KOPT-K1 (cell line): Measurements from ENCODE around the gene C9orf85.

Experiments used
- H3K27ac ChIP-seq: fragments of 200-600 bp; sonication (generic); 2 replicates; pipeline ENCODE4 v1.5.1; 2016; ENCODE audit warnings: antibody characterized with exemption, mild to moderate bottlenecking, low read depth, low read length; ENCODE audit not compliant: poor library complexity, severe bottlenecking
- H3K36me3 ChIP-seq: fragments of 200-600 bp; sonication (generic); 2 replicates; pipeline ENCODE4 v1.5.1; 2017; ENCODE audit warnings: antibody characterized with exemption, mild to moderate bottlenecking, low read length, moderate library complexity; ENCODE audit not compliant: insufficient read depth
- H3K9me3 ChIP-seq: fragments of 200-600 bp; sonication (generic); 2 replicates; pipeline ENCODE4 v1.5.1; 2017; ENCODE audit warnings: antibody characterized with exemption, low read length, mild to moderate bottlenecking; ENCODE audit not compliant: insufficient read depth, poor library complexity, severe bottlenecking

The C9orf85 gene

GRCh38 chr9:71911061-71911907, at the start of gene C9orf85, which contains the start of gene ABHD17B:
Gene C9orf85 (plus strand): TSS chr9:71911639. CDS start chr9:71911735, 96 bp downstream.
Gene ABHD17B (minus strand): TSS chr9:71911193. CDS start chr9:71875080, 36,113 bp downstream.
- H3K36me3 ChIP-seq = peaks cover 5% of the 10 kb centered on the region
- H3K9me3 ChIP-seq = no peaks in the 10 kb centered on the region
- peak within 1 kb of the TSS; percentile 87 for H3K27ac ChIP-seq

GRCh38 chr9:71863631-71864030, 47.8 kb upstream of the C9orf85 start:
- Histone ChIP-seq H3K27ac (no peak overlapping the region), H3K36me3 (peaks cover 81% of the 10 kb centered on the region)

GRCh38 chr9:71875345-71875744, 36.1 kb upstream of the C9orf85 start:
- peaks cover 50% of the 10 kb centered on the region for H3K36me3 ChIP-seq
- peaks cover 27% of the 10 kb centered on the region for H3K9me3 ChIP-seq

More at GRCh38 chr9:71863631-71864030, 47.8 kb upstream of the C9orf85 start:
- peaks cover 29% of the 10 kb centered on the region for H3K9me3 ChIP-seq

GRCh38 chr9:71876106-71876505, 35.3 kb upstream of the C9orf85 start:
- Histone ChIP-seq H3K27ac (no peak overlapping the region), H3K36me3 (peaks cover 43% of the 10 kb centered on the region), H3K9me3 (peaks cover 35% of the 10 kb centered on the region)

More at GRCh38 chr9:71875345-71875744, 36.1 kb upstream of the C9orf85 start:
- H3K27ac ChIP-seq = no peak overlapping the region

DNA sequence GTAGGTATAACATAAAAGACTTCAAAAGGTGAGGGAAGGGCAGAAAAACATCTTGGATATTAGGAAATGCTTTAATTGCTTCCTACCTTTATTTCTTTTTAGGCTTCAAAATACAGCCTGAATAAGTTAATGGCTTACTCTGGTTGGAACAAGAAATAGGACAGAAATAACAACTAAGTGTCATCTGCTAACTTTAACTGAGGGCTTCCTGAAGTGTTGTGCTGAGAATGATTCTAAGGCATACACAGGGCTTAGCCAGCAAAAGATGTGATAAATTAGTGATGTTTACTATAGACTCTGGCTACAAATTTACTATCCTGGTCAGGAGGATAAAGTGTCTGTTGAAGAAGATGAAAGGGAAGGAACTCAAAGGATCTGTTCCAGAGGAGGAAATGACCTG, 34.6 kb upstream of the C9orf85 start:
- H3K27ac ChIP-seq = no peak overlapping the region

DNA sequence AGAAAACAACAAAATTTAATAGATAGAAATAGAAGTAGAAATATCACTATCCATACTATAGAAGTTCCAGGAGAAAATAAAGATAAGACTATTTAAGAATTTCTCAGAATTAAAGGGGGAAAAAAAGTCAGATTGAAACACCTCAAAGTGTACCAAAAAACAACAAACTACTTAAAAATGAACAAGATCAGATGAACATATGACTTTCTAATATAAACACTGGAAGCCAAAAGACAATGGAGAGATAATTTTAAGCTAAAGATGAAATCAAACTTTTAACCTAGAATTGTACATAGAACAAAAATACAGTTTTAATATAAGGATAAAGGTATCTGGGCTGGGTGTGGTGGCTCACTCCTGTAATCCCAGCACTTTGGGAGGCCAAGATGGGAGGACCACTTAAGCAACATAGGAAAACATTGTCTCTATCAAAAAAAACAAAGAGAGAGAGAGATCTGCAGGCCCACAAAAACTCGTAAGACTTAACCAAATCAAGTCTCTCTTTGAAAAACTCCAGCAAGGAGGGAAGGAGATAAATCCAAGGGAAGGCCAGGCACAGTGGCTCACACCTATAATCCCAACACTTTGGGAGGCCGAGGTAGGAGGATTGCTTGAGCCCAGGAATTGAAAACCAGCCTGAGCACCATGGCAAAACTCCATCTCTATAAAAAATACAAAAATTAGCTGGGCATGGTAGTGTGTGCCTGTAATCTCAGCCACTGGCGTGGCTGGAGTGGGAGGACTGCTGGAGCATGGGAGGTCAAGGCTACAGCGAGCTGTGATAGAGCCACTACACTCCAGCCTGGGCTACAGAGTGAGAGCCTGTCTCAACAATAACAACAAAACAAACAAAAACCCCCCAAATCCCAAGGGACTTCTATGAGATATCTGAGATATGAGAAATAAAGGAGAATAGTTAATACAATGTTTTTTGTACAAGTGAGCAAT, 32.8 kb upstream of the C9orf85 start:
- H3K36me3 ChIP-seq = peaks cover 50% of the 10 kb centered on the region
- no peak overlapping the region for H3K27ac ChIP-seq
- peaks cover 60% of the 10 kb centered on the region for H3K9me3 ChIP-seq

More for the DNA sequence above, 34.6 kb upstream of the C9orf85 start:
- Histone ChIP-seq H3K36me3 (peaks cover 41% of the 10 kb centered on the region), H3K9me3 (peaks cover 42% of the 10 kb centered on the region)

GRCh38 chr9:71879644-71880174, 31.7 kb upstream of the C9orf85 start:
- Histone ChIP-seq H3K27ac (no peak overlapping the region), H3K36me3 (peaks cover 49% of the 10 kb centered on the region), H3K9me3 (peaks cover 71% of the 10 kb centered on the region)

DNA sequence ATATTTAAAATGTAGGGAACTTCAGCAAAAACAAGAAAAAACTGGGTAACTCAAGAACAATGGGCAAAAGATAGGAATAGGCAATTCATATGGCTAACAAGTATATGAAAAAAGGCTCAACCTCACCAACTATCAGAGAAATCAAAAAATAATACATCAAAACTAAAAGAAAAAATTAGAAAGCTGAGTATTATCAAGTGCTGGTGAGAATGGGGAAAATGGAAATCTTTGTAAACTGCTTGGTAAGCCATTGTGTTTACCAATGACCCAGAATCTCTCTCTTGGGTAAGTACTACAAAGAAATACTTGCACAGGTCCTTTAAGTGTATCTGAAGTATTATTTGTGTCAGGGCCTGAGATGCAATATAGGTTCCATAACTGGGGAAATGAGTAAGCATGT, 27.4 kb upstream of the C9orf85 start:
- H3K27ac ChIP-seq = no peak overlapping the region
- H3K9me3 ChIP-seq = peaks cover 59% of the 10 kb centered on the region
- peaks cover 43% of the 10 kb centered on the region; the same call in 1 of the 2 replicates for H3K36me3 ChIP-seq

DNA sequence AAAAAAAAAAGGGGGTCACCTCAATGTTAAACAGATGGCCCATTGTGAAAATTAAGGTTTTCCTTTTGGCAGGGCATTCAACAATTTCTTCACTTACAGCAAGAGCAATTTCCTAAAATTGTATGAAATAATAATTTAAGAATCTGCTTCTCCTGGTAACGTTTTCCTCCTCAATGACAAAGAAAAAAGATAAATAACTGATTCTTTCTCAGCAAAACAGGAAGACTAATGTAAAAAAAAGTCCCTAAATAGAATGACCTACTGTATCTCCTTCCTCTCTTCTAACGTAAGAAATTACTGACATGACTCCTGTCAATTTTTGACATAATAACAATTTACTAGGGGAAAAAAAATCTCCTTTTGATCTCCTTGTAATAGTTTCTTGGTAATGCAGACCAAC, 26.0 kb upstream of the C9orf85 start:
- H3K27ac ChIP-seq = no peak overlapping the region
- H3K36me3 ChIP-seq = peaks cover 33% of the 10 kb centered on the region; the same call in 1 of the 2 replicates
- peaks cover 45% of the 10 kb centered on the region for H3K9me3 ChIP-seq

DNA sequence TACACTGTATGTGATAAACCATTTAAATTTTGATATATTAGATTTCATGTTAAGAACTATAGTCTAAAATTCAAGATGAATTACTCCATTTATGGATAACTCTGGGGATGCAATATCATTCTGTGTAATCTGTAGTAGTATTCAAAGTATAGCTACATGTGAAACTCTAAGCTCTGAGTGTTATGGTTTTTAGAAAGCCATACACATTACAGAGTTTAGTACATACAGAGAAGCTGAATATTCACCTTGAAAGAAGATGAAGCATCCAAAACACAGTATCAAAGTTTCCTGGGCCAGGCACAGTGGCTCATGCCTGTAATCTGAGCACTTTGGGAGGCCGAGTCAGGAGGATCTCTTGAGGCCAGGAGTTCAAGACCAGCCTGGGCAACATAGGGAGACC, 25.4 kb upstream of the C9orf85 start:
- H3K27ac ChIP-seq = no peak overlapping the region
- peaks cover 33% of the 10 kb centered on the region; the same call in 1 of the 2 replicates for H3K36me3 ChIP-seq
- peaks cover 40% of the 10 kb centered on the region for H3K9me3 ChIP-seq

- Histone ChIP-seq H3K9me3 (peaks cover 34% of the 10 kb centered on the region), H3K27ac (no peak overlapping the region), H3K36me3 (peaks cover 31% of the 10 kb centered on the region; the same call in 1 of the 2 replicates)
These were observed 24.9 kb upstream of the C9orf85 start for GRCh38 chr9:71886541-71886940.

DNA sequence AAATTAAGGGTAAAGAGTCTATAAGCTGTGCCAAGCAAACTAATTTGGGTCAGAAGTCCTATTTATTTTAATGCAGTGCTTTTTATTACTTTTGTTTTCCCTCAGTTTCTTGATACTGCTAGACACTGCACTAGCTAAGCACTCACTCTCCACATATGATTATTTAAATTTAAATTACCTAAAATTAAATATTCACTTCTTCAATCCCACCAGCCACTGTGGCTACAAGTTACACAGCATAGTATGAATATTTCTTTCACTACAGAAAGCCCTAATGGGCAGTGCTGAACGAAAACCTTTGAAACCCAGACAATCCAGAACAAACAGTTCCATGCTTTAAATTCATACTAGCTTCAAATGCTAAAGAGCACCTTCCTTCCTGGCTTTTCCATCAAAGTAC, 24.1 kb upstream of the C9orf85 start:
- H3K36me3 ChIP-seq = peaks cover 23% of the 10 kb centered on the region; the same call in 1 of the 2 replicates
- H3K27ac ChIP-seq = peak overlapping the region; percentile 34
- peaks cover 26% of the 10 kb centered on the region for H3K9me3 ChIP-seq

- Histone ChIP-seq H3K36me3 (no peaks in the 10 kb centered on the region), H3K9me3 (no peaks in the 10 kb centered on the region), H3K27ac (no peak overlapping the region)
These were observed 21.3 kb upstream of the C9orf85 start for GRCh38 chr9:71890042-71890679.

DNA sequence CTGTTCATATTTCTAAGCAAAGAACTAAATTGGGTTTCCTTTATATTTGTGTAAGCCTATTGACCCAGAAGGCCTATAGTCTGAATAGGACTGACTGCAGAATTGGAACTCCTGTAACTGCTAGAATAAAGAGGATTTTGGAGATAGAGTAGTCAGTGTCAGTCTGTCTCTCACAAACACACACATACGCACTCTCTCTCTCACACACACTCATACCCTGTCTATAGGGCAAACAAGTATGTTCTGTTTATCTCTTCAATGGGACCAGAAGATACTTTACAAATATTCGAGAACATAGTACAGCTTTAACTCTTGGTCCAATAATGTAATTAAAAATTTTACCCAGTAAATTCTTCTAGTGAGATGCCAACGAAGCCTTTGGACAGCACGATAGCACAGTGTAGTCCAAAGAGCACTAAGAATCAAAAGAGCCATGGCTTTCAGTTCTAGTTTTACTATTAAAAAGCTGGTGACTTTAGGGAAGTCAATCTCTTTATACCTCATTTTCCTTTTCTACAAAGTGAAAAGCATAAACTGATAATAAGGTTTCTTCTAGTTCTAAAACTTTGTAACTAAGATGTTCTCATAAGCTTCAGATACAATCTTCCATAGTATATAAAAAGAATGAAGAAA, 19.8 kb upstream of the C9orf85 start:
- Histone ChIP-seq H3K27ac (peak overlapping the region; percentile 6), H3K9me3 (no peaks in the 10 kb centered on the region), H3K36me3 (no peaks in the 10 kb centered on the region)
